HG02852 (cell line): ENCODE data around the gene MSI2.

ENCODE experiments used
- ATAC-seq: cut with Tn5 transposase; IDR thresholded peaks from one replicate; pipeline ENCODE4 v1.9.1; 2021; ENCODE audit warnings: mild to moderate bottlenecking, moderate library complexity; ENCODE audit not compliant: unreplicated experiment

The MSI2 gene

DNA sequence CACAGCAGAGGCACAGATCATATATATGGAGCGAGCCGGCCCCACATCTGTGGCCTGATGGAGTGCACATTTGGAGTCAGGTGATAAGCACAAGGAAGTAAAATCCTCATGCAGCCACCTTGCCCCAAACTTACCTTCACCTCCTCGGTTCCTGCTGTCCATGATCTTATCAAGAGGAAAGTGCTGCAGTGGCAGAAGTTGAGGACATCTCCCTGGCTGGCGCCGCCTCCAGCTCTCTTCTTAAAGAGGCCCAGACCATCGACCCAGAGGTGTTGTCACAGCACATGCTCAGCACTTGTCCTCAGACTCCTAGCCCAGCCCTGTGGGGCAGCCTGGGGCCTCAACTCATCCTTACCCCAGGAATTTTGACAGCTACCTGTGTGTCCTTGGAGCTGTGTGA, 276.2 kb downstream of the MSI2 start:
- no peak for ATAC-seq

DNA sequence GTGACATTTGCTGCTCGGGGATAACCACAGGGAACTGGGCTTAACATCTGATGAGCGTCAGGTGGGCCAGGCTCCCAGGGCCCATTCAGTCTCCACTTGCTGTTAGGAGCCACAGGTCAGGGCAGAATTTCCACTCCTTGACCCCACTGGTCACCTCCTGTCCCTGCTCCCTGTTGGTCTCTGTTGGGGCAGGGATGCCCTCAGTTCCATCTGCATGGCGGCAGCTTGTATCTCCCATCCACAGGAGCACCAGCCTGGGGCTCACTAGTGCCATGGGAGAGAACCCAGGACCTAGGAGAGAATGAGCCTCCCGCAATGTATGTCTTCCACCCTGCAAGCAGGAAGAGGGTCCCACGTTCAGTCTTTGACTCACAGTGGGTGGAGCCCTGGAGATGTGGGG, 276.6 kb downstream of the MSI2 start:
- ATAC-seq, result no peak

DNA sequence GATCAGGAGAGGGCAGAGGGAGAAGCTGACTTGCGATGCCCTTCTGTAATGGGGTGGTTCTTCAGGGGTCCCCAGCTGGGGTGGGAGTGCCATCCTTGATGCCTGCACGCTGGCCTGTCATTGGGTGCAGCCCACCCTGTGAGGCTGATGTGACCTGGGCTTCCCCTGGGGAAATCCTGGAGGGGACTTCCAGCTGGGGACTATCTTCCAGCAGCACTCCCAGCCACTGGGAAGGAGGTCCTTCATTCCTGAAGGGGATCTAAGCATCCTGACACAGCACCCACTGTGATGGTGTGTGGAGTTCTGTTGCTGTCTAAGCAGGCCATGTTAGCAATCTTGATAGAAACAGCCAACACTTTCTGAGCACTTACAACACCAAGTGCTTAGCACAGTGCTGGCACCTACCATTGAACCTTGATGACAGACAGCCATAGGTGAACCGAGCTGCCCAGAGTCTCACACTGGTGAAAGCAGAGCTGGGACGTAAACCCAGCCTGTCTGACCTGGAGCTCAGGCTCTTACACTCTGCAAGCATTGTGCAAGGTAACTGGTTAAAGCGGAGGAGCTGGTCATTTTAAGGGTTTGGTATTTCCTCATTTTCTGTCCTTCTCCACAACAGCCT, 277.5 kb downstream of the MSI2 start:
- ATAC-seq, result no peak

DNA sequence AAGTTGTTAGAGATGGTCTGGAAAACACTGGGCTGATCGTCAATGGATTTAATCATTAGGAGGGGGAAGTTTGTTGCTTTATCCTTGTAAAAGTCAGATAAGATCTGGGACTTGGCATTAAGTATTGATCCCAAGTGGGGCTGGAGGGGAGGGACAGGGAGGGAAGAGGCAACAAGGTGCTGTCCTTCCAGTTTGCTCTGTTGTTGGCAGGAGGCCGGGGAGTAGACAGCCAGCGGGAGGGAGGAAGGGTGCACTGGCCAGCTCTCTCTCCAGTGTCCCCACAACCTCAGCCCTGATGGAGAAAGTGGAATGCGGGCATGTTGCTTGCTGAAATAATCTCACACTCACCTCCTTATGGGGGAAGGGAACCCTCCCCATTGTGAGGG, 278.5 kb downstream of the MSI2 start:
- ATAC-seq, result no peak

DNA sequence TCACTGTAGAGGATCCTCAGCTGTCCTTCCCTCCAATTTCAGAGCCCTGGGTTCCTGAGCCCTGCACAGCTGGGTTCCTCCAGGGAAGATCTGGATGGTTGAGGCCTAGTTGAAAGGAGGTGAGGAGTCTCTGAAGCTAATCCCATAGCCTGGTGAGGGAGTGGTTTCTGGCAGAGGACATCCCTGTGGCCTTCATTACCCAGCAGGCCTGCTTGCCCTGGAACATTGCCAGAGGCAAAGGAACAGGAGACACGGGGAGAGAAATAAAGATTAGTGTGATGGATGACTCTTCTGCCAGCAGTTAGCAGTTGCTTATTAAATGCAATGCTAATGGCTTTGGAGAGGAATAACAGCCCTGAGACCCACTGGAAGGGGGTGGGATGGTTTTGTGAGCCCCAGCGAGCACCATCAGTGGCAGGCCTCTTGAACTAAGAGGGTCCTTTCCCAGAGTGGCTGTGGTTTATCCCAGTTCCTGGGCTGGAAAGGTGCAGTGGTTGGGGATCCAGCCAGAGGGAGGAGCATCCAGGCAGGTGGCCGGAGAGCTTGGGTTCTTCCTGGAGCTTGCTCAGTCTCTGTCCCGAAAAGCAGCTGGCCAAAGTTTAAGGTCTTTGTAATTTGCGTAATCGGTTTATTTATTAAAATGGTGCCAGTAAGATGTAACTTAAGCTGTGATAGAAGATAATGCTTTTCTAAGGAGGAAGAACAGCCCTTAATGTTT, 279.1 kb downstream of the MSI2 start:
- no peak for ATAC-seq

DNA sequence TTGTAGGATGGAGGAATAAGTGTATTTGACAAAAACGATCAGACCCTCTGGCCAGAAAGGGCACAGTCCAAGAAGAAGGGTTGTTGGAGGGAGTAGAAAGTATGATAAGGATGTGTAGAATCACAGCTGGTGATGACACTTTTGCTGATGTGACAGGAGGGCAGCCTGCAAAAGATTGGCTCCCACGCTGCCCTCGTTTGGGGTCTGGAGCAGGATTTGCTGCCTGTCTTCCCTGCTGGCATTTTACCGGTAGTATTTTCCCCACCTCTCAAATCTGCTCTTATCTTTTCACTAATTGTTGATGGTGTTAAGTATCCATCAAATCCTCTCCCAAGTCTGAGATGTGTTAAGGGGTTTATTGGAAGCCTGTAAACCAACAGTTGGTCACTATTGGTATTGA, 280.0 kb downstream of the MSI2 start:
- no peak for ATAC-seq

DNA sequence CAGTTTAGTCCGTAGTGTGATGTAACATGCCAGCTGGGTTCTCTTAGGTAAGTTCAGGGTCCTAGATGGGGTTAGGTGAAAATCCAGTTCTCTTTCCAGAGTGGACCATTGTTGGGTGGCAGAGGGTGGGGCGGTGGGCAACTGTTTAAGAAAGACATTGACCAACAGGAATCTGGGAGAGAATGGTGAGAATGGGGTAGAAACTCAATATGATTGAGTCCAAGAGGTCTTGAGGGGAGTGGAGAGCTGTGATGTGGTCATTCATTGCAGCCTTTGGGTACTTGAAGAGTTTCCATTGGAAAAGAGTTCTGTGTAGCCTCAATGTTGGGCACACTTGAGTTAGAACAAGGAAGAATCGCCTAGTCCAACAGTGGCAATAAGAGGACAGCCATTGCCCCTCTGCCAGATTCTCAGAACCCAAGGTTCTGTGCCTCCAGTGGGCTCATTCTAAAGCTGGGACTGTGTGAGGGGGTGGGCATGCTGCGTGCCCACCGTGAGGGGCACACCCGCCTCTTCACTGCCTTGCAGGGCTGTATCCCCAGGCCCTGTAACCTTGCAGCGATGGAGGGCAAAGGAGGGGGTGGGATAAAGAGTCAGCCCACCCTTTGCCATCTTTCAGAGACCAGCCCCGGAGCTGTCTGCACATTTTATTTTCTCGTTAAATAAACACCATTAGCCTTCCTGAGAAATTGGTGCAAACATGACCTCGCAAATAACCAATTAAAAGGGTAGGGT, 280.6 kb downstream of the MSI2 start:
- no peak for ATAC-seq

DNA sequence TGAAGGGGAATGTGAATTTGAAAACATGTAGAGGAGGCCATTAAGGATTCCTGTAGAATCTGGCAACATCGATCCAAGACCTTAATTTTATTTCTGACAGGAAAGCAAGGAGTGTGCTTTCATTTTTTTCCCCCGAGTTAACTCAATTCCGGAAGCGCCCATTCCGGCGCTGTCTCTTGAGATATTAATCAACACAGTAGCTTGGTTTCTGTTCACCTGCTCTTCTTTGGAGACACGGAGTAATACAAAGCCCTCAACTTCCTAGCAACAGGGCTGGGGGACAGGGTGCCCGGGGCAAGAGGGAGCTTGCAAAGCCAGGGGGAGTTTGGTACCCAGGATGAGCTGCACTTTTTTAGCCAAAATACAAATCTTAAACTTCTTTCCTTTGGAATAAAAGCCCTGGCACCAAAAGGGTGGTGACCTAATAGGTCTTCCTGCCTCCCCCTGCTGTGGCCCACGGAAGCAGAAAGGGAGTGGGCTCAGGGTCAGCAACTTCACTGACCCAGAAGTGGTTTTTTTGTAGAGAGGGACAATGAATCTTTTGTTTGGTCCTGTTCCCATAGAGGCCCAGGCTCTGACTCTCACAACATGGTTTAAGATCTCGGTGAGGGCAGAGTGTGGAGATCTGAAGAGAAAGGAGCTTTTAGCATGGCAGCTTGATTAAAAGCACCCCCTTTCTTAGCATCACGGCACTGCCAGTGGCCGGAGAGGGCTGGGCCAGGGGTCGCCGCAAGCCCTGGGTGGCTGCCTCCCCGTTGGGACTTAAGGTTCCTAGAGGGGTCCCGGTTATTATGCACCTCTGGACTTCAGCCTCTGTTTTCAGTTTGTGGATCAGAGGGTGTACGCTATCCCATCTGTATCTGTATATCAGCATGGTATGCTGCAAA, 281.4 kb downstream of the MSI2 start:
- no peak for ATAC-seq

DNA sequence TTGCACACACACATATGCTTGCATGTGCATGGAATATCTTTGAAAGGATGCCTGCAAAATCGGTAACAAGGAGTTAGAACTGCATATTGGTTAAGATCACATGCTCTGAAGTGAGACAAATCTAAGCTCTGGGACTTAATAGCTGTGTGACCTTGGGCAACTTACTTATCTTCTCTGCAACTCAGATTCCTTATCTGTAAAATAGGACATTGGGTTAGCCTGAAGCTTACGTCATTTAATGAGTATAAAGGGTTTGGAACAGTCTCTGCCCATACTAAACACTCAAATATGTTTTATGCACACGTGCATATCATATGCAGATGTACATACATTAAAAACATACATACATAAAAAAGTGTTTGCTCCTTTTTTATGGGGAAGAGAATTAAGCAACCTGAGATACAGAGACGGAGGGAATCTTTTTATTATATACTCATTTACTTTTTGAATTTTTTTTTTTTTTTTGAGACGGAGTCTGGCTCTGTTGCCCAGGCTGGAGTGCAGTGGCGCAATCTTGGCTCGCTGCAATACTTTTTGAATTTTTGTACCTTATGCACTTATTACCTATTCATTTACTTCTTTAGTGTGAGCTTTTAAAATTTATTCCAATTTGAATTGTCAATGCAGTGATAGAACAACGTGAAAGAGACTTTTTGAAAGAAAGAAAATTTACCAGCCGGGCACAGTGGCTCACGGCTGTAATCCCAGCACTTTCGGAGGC, 282.6 kb downstream of the MSI2 start:
- ATAC-seq, result no peak

DNA sequence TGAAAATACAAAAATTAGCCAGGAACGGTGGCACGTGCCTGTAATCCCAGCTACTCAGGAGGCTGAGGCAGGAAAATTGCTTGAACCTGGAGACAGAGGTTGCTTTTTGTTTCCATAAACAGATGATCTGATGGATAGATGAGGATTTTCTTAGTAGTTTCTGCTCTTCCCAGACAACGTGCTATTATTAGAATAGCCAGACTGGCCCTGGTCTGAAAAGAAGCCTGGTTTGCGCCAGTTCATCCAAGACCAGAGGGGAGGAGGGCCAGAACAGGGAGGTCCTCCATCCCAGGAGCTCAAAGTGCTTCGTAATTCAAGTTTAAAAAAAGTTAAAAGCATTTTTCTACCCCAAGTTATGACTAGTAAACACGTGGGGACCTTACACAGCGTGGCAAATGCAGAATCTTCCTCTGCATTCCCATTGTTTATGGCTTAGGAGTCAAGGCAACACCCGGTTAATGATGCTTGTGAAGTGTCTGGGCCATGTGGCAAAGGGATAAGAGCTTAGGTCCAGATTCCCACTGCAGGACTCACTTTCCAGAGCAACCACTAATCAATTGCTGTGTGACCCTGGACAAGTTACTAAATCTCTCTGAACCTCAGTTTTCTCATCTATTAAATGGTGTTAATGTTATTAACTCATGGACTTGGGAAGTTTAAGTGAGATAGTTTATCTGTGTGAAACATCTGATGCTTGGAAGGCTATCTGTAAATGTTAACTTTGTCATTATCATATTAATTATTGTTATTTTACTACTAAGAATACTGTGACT, 283.4 kb downstream of the MSI2 start:
- ATAC-seq, result no peak

DNA sequence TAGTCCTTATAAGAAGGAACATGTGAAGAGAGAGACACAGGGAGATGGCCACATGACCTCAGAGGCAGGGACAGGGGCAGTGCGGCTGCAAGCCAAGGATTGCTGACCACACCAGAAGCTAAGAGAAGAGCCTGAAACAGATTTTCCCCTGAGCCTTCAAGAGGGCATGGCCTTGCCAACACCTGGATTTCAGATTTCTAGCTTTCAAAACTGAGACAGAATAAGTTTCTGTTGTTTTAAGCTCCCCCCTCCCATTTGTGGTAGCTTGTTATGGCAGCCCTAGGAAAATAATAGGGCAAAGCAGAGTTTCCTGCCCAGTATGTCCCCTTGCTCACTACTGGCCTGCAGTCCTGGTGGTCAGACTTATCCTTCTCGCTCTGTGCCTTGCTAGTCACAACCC, 284.3 kb downstream of the MSI2 start:
- ATAC-seq, result no peak

DNA sequence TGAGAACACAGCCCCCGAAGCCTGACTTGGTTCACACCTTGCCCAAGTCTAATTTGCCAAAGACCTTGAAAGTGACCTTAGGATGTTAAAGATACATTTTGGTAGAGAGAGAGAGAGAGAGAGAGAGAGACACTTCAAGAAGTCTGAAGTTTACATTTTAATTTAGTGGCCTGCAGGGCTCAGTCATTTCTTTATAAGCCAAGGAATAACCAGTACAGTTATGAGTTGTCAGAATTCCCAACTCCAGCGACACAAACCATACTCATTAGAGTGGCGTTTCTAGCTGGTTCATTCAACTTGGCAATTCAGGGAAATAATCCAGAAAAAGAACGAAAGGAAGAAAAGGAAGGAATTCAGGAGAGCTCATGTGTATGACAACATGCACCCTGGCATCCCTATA, 284.7 kb downstream of the MSI2 start:
- no peak for ATAC-seq

DNA sequence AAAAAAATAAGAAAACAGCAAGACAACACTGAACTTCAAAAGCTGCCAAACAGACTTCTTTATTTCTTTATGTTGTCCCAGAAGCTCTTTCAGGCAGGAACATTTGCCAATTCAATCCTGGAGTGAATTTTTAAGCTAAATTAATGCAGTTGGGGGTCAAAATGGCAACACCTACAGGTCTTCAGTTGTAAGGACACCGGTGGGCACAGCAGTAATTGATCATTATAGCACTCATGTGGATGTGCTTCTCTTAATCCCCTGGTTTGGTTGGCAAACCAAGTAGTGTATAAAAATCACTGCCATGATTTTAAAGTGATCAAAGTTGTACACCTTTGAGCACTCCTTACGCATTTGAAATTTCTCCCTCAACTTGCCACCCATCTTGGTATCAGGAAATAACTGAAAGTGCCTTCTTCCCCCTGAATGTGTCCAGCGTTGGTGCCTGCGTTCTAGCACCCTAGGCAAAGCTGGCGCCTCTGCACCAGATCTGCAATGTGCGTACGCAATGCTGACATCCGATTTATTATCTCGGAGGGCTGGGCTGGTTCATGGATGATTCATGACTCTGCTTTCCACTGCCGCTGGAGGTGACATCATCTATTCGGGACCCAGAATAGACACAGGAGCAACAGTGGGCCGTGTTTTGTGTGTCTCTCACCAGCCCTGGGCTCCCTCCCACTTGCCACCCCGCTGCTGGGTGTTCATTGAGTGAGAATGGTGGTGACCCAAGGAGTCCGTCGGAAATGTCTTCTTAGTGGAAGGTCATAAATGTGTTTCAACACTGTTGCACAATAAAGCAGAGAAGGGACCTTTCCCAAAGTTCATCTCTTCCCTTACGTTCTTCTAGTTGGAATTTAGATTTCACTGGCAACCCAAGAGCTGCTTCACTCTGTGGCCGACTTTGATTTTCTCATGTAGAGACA, 285.4 kb downstream of the MSI2 start:
- no peak for ATAC-seq

DNA sequence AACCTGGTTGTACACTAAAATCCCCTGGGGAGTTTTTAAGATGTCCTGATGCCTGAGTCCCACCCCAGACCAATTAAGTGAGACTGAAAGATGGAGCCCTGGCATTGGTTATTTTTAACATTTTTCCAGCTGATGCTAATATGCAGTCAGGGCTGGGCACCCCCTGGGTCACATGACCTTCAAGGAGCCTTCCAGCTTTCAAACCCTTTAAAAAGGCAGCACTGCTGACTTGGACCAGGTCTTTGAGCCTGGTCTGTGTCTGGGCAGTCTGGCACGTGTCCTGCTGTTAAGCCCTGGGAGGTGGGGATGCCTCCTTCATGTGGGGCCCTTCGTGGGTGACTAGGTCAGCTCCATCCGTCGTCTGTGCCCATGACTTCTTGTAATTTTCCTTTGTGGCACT, 286.2 kb downstream of the MSI2 start:
- no peak for ATAC-seq

DNA sequence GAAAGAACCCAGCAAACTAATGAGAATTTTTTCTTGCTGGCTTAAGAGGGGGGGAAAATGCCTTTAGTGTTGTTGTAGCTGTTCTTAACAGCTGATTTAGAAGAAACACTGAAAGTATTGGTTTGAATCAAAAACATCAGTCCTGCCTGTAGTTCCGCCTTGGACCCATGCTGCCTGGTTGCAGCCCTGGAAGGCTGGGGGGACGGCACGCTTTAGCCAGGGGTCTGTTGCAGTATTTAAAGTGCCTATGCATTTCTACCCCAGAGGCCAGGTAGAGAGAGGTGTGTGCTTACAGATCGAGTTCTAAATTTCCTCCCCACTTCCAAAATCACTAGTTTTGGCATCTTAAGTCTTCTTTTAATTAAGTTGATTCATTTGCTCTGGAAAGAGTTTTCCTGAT, 286.9 kb downstream of the MSI2 start:
- no peak for ATAC-seq

DNA sequence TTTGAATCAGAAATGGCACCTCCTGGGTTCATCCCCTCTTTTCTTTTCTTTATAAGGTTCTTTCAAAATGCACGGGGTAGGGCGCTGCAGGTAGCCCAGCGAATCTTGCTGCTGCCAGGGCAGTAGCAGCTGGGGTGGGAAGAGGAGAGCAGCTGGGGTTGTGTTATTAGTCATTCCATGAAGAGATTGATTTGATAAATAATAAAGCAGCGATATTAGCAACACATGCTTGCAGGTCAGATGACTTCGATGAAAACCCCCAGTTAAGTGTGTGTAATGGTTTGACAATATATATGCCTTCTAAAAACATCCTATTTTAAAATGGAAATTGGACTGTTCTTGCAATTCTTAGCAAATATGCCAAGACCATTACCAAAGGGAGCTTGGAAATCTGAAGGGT, 288.1 kb downstream of the MSI2 start:
- no peak for ATAC-seq

DNA sequence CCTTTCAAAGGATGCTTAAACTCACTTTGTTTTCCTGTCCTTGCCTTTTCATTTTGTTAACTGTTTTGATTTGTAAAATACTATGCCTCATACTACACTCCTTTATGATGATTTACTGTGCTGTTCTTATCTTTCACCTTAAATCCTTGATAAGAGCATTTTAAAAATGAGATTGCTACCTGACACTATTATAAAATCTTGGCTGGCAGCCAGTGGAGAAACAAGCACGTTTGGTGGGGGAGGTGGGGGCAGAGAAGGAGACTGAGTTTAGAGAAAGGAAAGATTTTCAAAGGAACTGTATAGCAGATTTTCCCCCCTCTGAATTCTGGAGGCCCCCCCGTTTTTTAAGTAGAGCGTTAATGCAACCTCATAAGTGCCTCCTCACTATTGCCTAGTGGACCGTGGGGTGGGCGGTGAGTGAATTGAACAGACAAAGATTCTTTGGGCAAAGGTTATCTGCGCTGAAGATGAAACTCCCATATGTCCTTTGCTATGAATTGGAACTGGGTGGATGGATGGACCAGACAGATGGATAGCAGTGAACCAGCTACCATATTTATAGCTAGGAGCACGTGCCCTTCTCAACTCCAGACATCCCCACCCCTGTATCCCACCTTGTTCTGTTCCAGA, 288.6 kb downstream of the MSI2 start:
- ATAC-seq, result no peak

DNA sequence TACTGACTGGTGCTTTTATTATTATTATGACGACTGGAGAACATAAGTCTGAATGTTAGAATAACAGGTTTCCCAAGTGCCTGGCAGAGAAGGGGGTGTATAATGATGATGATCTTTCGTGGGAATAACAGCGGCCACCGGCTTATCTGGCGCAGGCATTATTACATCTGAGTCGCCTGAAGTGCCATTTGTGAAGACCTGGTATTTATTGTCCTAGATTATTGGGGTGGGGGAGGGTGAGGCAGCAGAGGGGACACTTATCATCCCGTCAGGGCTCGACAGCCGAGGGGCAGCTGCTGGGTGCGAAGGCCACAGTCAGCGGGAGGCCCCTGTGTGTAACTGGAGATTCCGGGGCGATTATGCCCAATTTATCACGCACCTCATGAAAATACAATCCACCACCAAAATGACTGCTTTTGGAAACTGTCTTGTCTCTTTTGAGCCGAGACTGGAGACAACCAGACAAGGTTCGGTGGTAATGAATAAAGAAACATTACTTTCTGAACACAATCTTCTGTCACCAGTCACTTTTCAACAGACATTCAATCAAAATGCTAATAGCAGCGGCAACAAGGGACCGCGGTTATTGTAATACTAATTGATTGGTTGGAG, 289.5 kb downstream of the MSI2 start:
- no peak for ATAC-seq
